ENCODE results near the gene TMEM50B.
A peak's percentile ranks its signal among the peaks of the same experiment; 100 is the strongest.
"Not testable (repeated sequence)": the region's sequence is repeated elsewhere in the genome, so short reads cannot be mapped to it uniquely, and the experiment has no call there.

The TMEM50B gene

GRCh38 chr21:33446620-33447019 is 33.2 kb downstream of the TMEM50B start:
- not testable (repeated sequence) for H3K4me1 ChIP-seq (ENCODE audit: control insufficient read depth, insufficient read depth, low read length, poor library complexity, severe bottlenecking); H3K27ac ChIP-seq (ENCODE audit: low read depth, low read length, severe bottlenecking); H3K4me3 ChIP-seq (ENCODE audit: extremely low read depth, insufficient read depth, low read length, poor library complexity, severe bottlenecking); H3K9me3 ChIP-seq (ENCODE audit: control insufficient read depth, low read length)
- peaks cover 17% of the 10 kb centered on the region for H3K36me3 ChIP-seq (ENCODE audit: control insufficient read depth, insufficient read depth, low read length)
- 91 to 100% methylated on average over 3 to 6 of the region's 6 CpGs for WGBS, 2 experiments (ENCODE audit: insufficient coverage in 2 of 2)

GRCh38 chr21:33444499-33444898 is 35.3 kb downstream of the TMEM50B start:
- Histone ChIP-seq H3K27ac (ENCODE audit: low read depth, low read length, severe bottlenecking) (no peak overlapping the region), H3K4me3 (ENCODE audit: extremely low read depth, insufficient read depth, low read length, poor library complexity, severe bottlenecking) (no peak overlapping the region), H3K36me3 (ENCODE audit: control insufficient read depth, insufficient read depth, low read length) (peaks cover 17% of the 10 kb centered on the region), H3K4me1 (ENCODE audit: control insufficient read depth, insufficient read depth, low read length, poor library complexity, severe bottlenecking) (no peaks in the 10 kb centered on the region), H3K9me3 (ENCODE audit: control insufficient read depth, low read length) (no peaks in the 10 kb centered on the region)
- 0% methylated on average over 1 of the region's 2 CpGs; no CpG with 5 or more reads in 1 of the 2 experiments for WGBS, 2 experiments (ENCODE audit: insufficient coverage in 2 of 2)

GRCh38 chr21:33443194-33443593 is 36.6 kb downstream of the TMEM50B start:
- 71% methylated on average over 1 to 2 of the region's 5 CpGs for WGBS, 2 experiments (ENCODE audit: insufficient coverage in 2 of 2)
- H3K27ac ChIP-seq (ENCODE audit: low read depth, low read length, severe bottlenecking): no peak overlapping the region
- peaks cover 16% of the 10 kb centered on the region for H3K36me3 ChIP-seq (ENCODE audit: control insufficient read depth, insufficient read depth, low read length)
- H3K9me3 ChIP-seq (ENCODE audit: control insufficient read depth, low read length): no peaks in the 10 kb centered on the region
- H3K4me3 ChIP-seq (ENCODE audit: extremely low read depth, insufficient read depth, low read length, poor library complexity, severe bottlenecking): no peak overlapping the region
- H3K4me1 ChIP-seq (ENCODE audit: control insufficient read depth, insufficient read depth, low read length, poor library complexity, severe bottlenecking): no peaks in the 10 kb centered on the region

- H3K36me3 ChIP-seq (ENCODE audit: control insufficient read depth, insufficient read depth, low read length): peaks cover 25% of the 10 kb centered on the region
- H3K9me3 ChIP-seq (ENCODE audit: control insufficient read depth, low read length): no peaks in the 10 kb centered on the region
- H3K27ac ChIP-seq (ENCODE audit: low read depth, low read length, severe bottlenecking): no peak overlapping the region
- H3K4me1 ChIP-seq (ENCODE audit: control insufficient read depth, insufficient read depth, low read length, poor library complexity, severe bottlenecking): no peaks in the 10 kb centered on the region
- 92 to 100% methylated on average over 5 to 6 of the region's 11 CpGs for WGBS, 2 experiments (ENCODE audit: insufficient coverage in 2 of 2)
- H3K4me3 ChIP-seq (ENCODE audit: extremely low read depth, insufficient read depth, low read length, poor library complexity, severe bottlenecking): no peak overlapping the region
Measured at GRCh38 chr21:33441489-33442477, 38.0 kb downstream of the TMEM50B start.

GRCh38 chr21:33437140-33437539 is 42.6 kb downstream of the TMEM50B start:
- no peak overlapping the region for H3K27ac ChIP-seq (ENCODE audit: low read depth, low read length, severe bottlenecking)
- peaks cover 7% of the 10 kb centered on the region for H3K4me1 ChIP-seq (ENCODE audit: control insufficient read depth, insufficient read depth, low read length, poor library complexity, severe bottlenecking)
- H3K36me3 ChIP-seq (ENCODE audit: control insufficient read depth, insufficient read depth, low read length): peaks cover 57% of the 10 kb centered on the region
- H3K4me3 ChIP-seq (ENCODE audit: extremely low read depth, insufficient read depth, low read length, poor library complexity, severe bottlenecking): no peak overlapping the region
- 80% methylated on average over 2 of the region's 6 CpGs; no CpG with 5 or more reads in 1 of the 2 experiments for WGBS, 2 experiments (ENCODE audit: insufficient coverage in 2 of 2)
- H3K9me3 ChIP-seq (ENCODE audit: control insufficient read depth, low read length): no peaks in the 10 kb centered on the region

- no peaks in the 10 kb centered on the region for H3K9me3 ChIP-seq (ENCODE audit: control insufficient read depth, low read length)
- H3K36me3 ChIP-seq (ENCODE audit: control insufficient read depth, insufficient read depth, low read length): peaks cover 80% of the 10 kb centered on the region
- WGBS, 2 experiments (ENCODE audit: insufficient coverage in 2 of 2): 80 to 88% methylated on average over 1 to 5 of the region's 5 CpGs
- peaks cover 7% of the 10 kb centered on the region for H3K4me1 ChIP-seq (ENCODE audit: control insufficient read depth, insufficient read depth, low read length, poor library complexity, severe bottlenecking)
- H3K4me3 ChIP-seq (ENCODE audit: extremely low read depth, insufficient read depth, low read length, poor library complexity, severe bottlenecking): no peak overlapping the region
- H3K27ac ChIP-seq (ENCODE audit: low read depth, low read length, severe bottlenecking): peak overlapping the region; percentile 58
Measured at GRCh38 chr21:33434770-33435360, 44.9 kb downstream of the TMEM50B start.

GRCh38 chr21:33433425-33434114 is 46.2 kb downstream of the TMEM50B start:
- WGBS, 2 experiments (ENCODE audit: insufficient coverage in 2 of 2): 97 to 98% methylated on average over 4 to 7 of the region's 8 CpGs
- Histone ChIP-seq H3K4me3 (ENCODE audit: extremely low read depth, insufficient read depth, low read length, poor library complexity, severe bottlenecking) (no peak overlapping the region), H3K9me3 (ENCODE audit: control insufficient read depth, low read length) (no peaks in the 10 kb centered on the region), H3K27ac (ENCODE audit: low read depth, low read length, severe bottlenecking) (no peak overlapping the region), H3K36me3 (ENCODE audit: control insufficient read depth, insufficient read depth, low read length) (peaks cover 92% of the 10 kb centered on the region), H3K4me1 (ENCODE audit: control insufficient read depth, insufficient read depth, low read length, poor library complexity, severe bottlenecking) (peaks cover 7% of the 10 kb centered on the region)

GRCh38 chr21:33433001-33433400 is 46.8 kb downstream of the TMEM50B start:
- 93 to 97% methylated on average over 5 of the region's 8 CpGs for WGBS, 2 experiments (ENCODE audit: insufficient coverage in 2 of 2)
- peaks cover 93% of the 10 kb centered on the region for H3K36me3 ChIP-seq (ENCODE audit: control insufficient read depth, insufficient read depth, low read length)

GRCh38 chr21:33432496-33432895 is 47.3 kb downstream of the TMEM50B start:
- H3K36me3 ChIP-seq (ENCODE audit: control insufficient read depth, insufficient read depth, low read length): peaks cover 93% of the 10 kb centered on the region
- peaks cover 7% of the 10 kb centered on the region for H3K4me1 ChIP-seq (ENCODE audit: control insufficient read depth, insufficient read depth, low read length, poor library complexity, severe bottlenecking)
- no peak overlapping the region for H3K27ac ChIP-seq (ENCODE audit: low read depth, low read length, severe bottlenecking)
- H3K9me3 ChIP-seq (ENCODE audit: control insufficient read depth, low read length): no peaks in the 10 kb centered on the region
- 94 to 100% methylated on average over 3 to 6 of the region's 6 CpGs for WGBS, 2 experiments (ENCODE audit: insufficient coverage in 2 of 2)
- no peak overlapping the region for H3K4me3 ChIP-seq (ENCODE audit: extremely low read depth, insufficient read depth, low read length, poor library complexity, severe bottlenecking)

More at GRCh38 chr21:33433001-33433400, 46.8 kb downstream of the TMEM50B start:
- Histone ChIP-seq H3K27ac (ENCODE audit: low read depth, low read length, severe bottlenecking) (no peak overlapping the region), H3K9me3 (ENCODE audit: control insufficient read depth, low read length) (no peaks in the 10 kb centered on the region), H3K4me1 (ENCODE audit: control insufficient read depth, insufficient read depth, low read length, poor library complexity, severe bottlenecking) (peaks cover 7% of the 10 kb centered on the region), H3K4me3 (ENCODE audit: extremely low read depth, insufficient read depth, low read length, poor library complexity, severe bottlenecking) (no peak overlapping the region)

GRCh38 chr21:33430858-33431257 is 48.9 kb downstream of the TMEM50B start:
- Histone ChIP-seq H3K4me3 (ENCODE audit: extremely low read depth, insufficient read depth, low read length, poor library complexity, severe bottlenecking) (no peak overlapping the region), H3K4me1 (ENCODE audit: control insufficient read depth, insufficient read depth, low read length, poor library complexity, severe bottlenecking) (peaks cover 7% of the 10 kb centered on the region), H3K27ac (ENCODE audit: low read depth, low read length, severe bottlenecking) (no peak overlapping the region), H3K36me3 (ENCODE audit: control insufficient read depth, insufficient read depth, low read length) (peaks cover 88% of the 10 kb centered on the region), H3K9me3 (ENCODE audit: control insufficient read depth, low read length) (no peaks in the 10 kb centered on the region)
- WGBS, 2 experiments (ENCODE audit: insufficient coverage in 2 of 2): 90 to 100% methylated on average over 2 to 3 of the region's 3 CpGs
